SKM-1 (cell line): ENCODE data around the gene COL23A1.

Experiments used
- DNase-seq: peaks from one replicate; lab custom pipeline; 2025; ENCODE audit not compliant: unreplicated experiment; lab: John Stamatoyannopoulos, UW

COL23A1 gene

GRCh38 chr5:178463321-178464155 lies 126.7 kb downstream of the COL23A1 start:
- no peak for DNase-seq

- no peak for DNase-seq
Observed at GRCh38 chr5:178462816-178463215, 127.4 kb downstream of the COL23A1 start.

GRCh38 chr5:178462076-178462475 lies 128.1 kb downstream of the COL23A1 start:
- DNase-seq, result no peak

GRCh38 chr5:178461004-178461730 lies 129.0 kb downstream of the COL23A1 start:
- peak; percentile 62 for DNase-seq

- no peak for DNase-seq
Observed at GRCh38 chr5:178460598-178460997, 129.6 kb downstream of the COL23A1 start.

GRCh38 chr5:178460174-178460573 lies 130.0 kb downstream of the COL23A1 start:
- DNase-seq, result no peak

- DNase-seq, result no peak
Observed at GRCh38 chr5:178458140-178458539, 132.1 kb downstream of the COL23A1 start.

- no peak for DNase-seq
Observed at GRCh38 chr5:178457471-178457870, 132.7 kb downstream of the COL23A1 start.

GRCh38 chr5:178455480-178455835 lies 134.7 kb downstream of the COL23A1 start:
- no peak for DNase-seq

GRCh38 chr5:178454821-178455479 lies 135.2 kb downstream of the COL23A1 start:
- no peak for DNase-seq

GRCh38 chr5:178454303-178454702 lies 135.9 kb downstream of the COL23A1 start:
- no peak for DNase-seq

GRCh38 chr5:178453224-178453623 lies 137.0 kb downstream of the COL23A1 start:
- no peak for DNase-seq

- DNase-seq, result peak; percentile 72
Observed at GRCh38 chr5:178450121-178451028, 139.8 kb downstream of the COL23A1 start.

- DNase-seq, result peak; percentile 18
Observed at GRCh38 chr5:178449163-178450070, 140.8 kb downstream of the COL23A1 start.

GRCh38 chr5:178445534-178445933 lies 144.7 kb downstream of the COL23A1 start:
- DNase-seq, result no peak

GRCh38 chr5:178442405-178443257 lies 147.6 kb downstream of the COL23A1 start:
- DNase-seq, result no peak

GRCh38 chr5:178441486-178442270 lies 148.5 kb downstream of the COL23A1 start:
- no peak for DNase-seq

- no peak for DNase-seq
Observed at GRCh38 chr5:178440181-178440580, 150.0 kb downstream of the COL23A1 start.
